ACHN (cell line): ENCODE measurements around the gene HTT-AS.
"Not testable (repeated sequence)": the region's sequence is repeated elsewhere in the genome, so short reads cannot be mapped to it uniquely, and the experiment has no call there.

Experiments used
- DNase-seq: peaks from one replicate; pipeline ENCODE4 v3.0.0-alpha.2; 2015
- in situ Hi-C: cut with HindIII; loops from 2 replicates; pipeline ENCODE4 v1.10.0; 2017; ENCODE audit warnings: low sequenced_read_pairs, low pct_ligation_motif_present, low pct_unique_long_range_greater_than_20kb

HTT-AS gene

GRCh38 chr4:3096202-3096601 lies 21.9 kb upstream of the HTT-AS start:
- DNase-seq = no peak
- in situ Hi-C loops = no loop called here

- in situ Hi-C loops, DNase-seq: not testable (repeated sequence)
These were observed 20.4 kb upstream of the HTT-AS start for GRCh38 chr4:3094701-3095100.

GRCh38 chr4:3091464-3091863 lies 17.1 kb upstream of the HTT-AS start:
- in situ Hi-C loops = no loop called here
- no peak for DNase-seq

DNA sequence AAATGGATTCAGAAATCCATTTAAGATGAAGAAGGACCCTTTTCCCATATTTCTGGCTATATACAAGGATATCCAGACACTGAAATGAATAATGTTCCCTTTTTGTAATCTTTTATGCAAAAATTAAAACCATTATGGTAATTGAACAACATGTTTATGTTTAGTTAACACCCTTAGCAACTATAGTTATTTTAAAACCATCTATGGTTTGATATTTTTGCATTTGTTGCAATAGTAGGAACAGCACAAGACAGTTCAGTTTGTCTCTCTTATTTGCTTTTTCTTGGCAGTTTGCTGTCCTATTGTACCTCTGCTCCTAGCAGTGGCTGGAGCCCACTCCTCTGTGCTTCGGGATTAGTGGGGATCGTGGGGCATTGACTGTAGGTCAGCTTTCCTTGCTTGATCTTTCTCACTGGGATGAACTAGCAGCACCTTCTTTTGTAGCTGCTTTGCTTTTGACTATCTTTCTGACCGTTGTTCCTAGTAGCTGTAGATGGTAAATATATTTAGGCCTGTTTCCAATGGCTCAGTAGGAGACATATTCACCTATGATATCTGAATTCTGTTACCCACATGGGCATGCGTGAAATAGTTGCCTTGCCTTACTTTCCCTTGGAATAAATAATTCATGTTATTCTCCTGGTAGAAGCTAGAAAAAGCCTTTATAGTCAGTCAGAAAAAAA lies 12.9 kb upstream of the HTT-AS start:
- DNase-seq = no peak
- in situ Hi-C loops = no loop called here

GRCh38 chr4:3085948-3086670 lies 11.8 kb upstream of the HTT-AS start:
- no peak for DNase-seq
- in situ Hi-C loops = no loop called here

DNA sequence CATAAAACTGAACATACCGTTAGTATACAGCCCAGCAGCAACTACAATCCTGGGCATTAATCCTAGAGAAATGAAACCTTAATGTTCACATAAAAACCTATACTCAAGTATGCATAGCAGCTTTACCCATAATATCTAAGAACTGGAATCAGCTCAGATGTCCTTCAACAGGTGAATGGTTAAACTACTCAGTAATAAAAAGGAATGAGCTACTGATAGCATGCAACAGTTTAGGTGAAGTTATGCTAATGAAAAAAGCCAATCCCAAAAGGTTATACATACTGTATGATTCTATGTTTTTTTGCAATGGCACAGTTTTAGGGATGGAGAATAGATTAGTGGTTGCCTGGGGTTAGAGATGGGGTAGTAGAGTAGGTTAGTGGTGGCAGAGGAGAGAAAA lies 9.4 kb upstream of the HTT-AS start:
- in situ Hi-C loops = no loop called here
- no peak for DNase-seq

- DNase-seq = no peak
- in situ Hi-C loops = no loop called here
These were observed 8.7 kb upstream of the HTT-AS start for GRCh38 chr4:3082925-3083515.

GRCh38 chr4:3079694-3080123 lies 5.4 kb upstream of the HTT-AS start:
- DNase-seq = no peak
- in situ Hi-C loops = no loop called here

GRCh38 chr4:3077796-3078195 lies 3.5 kb upstream of the HTT-AS start:
- no peak for DNase-seq
- in situ Hi-C loops = no loop called here

DNA sequence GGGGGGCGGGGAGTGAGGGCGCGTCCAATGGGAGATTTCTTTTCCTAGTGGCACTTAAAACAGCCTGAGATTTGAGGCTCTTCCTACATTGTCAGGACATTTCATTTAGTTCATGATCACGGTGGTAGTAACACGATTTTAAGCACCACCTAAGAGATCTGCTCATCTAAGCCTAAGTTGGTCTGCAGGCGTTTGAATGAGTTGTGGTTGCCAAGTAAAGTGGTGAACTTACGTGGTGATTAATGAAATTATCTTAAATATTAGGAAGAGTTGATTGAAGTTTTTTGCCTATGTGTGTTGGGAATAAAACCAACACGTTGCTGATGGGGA lies 1.3 kb upstream of the HTT-AS start:
- DNase-seq = no peak
- in situ Hi-C loops = no loop called here

- in situ Hi-C loops = no loop called here
- DNase-seq = peak; percentile 68
These were observed 711 bp upstream of the HTT-AS start for GRCh38 chr4:3074846-3075651.

GRCh38 chr4:3073158-3074077 lies 920 bp downstream of the HTT-AS start:
- no peak for DNase-seq
- in situ Hi-C loops = no loop called here

DNA sequence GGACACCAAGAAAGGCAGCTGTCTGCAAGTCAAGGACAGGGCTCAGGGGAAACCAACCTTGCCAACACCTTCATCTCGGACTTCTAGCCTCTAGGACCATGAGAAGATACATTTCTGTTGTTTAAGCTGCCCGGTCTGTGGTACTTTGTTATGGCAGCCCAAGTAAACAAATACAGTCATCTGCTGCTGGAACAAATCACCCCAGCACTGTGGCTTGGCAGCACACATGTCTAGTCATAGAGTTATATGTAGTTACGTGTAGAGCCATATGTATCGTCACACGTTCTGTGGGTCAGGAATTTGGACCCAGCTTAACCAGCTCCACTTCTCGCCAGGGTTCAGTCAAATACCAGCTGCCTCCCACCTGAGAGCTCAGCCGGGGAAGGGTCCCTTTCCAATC lies 2.5 kb downstream of the HTT-AS start:
- no peak for DNase-seq
- in situ Hi-C loops = no loop called here

- DNase-seq = no peak
These were observed 3.4 kb downstream of the HTT-AS start for GRCh38 chr4:3070709-3071500.

DNA sequence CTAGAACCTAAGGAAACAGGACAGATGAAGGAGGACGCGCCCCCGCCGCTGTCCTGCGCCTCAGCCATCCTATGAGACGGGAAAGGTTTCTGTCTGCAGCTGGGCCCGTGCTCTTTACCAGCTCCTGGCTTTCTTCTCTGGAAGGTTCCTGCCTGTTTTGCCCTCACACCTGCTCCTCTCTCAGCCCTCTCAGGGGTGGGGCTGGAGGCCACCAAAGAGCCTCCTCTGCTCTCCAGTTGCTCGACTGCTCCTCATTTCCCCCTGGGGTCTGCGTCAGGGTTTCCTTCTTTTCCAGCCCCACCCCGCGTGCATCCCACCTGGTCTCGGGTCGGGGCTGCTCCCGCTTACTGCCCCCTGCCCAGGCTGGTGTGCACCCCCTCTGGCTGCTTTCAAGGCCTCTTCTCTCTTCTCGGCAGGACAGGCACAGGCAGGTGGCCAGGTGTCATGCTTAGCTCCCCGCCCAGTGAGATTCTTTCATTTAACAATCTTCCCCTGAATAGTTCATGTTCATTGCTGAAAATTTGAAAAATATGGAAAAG lies 4.6 kb downstream of the HTT-AS start:
- in situ Hi-C loops = no loop called here
- no peak for DNase-seq

More at GRCh38 chr4:3070709-3071500, 3.4 kb downstream of the HTT-AS start:
- in situ Hi-C loops = no loop called here

DNA sequence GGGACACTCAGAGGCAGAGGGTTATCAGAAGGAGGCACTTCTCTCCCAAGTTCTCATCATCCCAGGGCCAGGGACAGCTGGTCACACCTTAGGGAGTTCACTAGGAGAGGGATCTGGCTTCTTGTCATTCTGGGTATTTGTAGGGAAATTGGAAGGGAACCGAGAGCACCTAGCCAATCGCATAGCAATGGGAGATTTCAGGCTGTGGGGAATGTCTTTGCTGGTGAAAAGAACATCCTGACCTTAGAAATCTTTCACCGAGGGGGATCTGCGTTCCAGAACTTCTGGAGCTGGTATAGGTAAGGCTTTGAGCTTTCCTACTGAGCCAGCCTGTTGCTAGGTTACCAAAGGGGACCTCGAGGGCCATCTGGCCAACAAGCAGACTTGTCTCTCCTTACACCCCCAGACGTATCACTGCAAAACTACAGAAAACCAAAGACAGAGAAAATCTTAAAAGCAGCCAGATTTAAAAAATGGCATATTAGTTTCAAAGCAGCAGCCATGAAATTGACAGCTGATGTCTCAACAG lies 6.8 kb downstream of the HTT-AS start:
- in situ Hi-C loops = no loop called here
- DNase-seq = no peak

- in situ Hi-C loops = no loop called here
- DNase-seq = no peak
These were observed 7.4 kb downstream of the HTT-AS start for GRCh38 chr4:3066836-3067400.
